ENCODE results near the gene FOXN3.

DNA sequence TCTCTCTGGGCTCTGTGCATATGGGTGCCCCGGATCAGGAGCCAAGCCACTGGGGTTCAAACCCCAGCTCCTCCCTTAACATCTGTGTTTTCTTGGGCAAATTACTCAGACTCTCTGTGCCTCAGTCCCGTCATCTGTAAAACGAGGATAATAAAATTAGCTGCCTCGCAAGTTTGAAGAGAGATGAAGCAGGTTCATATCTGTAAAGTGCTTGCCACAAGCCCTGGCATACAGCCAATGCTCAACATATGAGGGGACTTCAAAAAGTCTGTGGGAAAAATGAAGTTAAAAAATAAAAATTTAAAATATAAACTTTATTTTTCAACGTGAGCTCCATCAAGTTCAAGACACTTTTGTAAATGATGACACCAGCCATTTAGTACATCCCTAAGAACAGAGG lies 276.7 kb downstream of the FOXN3 start:
- TF ChIP-seq, protein P1, sequence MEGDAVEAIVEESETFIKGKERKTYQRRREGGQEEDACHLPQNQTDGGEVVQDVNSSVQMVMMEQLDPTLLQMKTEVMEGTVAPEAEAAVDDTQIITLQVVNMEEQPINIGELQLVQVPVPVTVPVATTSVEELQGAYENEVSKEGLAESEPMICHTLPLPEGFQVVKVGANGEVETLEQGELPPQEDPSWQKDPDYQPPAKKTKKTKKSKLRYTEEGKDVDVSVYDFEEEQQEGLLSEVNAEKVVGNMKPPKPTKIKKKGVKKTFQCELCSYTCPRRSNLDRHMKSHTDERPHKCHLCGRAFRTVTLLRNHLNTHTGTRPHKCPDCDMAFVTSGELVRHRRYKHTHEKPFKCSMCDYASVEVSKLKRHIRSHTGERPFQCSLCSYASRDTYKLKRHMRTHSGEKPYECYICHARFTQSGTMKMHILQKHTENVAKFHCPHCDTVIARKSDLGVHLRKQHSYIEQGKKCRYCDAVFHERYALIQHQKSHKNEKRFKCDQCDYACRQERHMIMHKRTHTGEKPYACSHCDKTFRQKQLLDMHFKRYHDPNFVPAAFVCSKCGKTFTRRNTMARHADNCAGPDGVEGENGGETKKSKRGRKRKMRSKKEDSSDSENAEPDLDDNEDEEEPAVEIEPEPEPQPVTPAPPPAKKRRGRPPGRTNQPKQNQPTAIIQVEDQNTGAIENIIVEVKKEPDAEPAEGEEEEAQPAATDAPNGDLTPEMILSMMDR (IDR thresholded peaks at IDR 0.05) = no peak
- no peak for TF ChIP-seq POLR2A (IDR thresholded peaks at IDR 0.05)
